Measurements from ENCODE around the gene HIF3A.
A peak's percentile ranks its signal among the peaks of the same experiment; 100 is the strongest.

Gene HIF3A

DNA sequence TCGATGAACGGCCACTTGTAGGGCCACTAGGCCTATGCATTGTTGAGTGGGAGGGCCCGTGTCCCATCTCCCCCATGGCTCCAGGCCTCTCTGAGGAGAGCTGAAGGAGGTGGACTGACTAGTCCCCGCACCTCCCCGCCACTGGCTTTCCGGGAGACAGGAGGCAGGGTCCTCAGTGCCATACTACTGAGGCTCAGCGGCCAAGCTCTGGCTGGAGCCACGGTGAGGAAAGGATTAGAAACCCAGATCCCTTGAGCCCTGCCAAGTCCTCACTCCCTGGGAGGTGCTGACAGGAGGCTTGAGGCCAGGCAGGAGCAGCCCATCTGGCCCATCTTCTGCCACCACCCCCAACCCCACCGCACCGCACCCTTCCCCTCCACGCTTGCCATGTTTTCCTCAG lies 87.6 kb downstream of the HIF3A start:
- no peak for DNase-seq (ENCODE audit: low spot score)

DNA sequence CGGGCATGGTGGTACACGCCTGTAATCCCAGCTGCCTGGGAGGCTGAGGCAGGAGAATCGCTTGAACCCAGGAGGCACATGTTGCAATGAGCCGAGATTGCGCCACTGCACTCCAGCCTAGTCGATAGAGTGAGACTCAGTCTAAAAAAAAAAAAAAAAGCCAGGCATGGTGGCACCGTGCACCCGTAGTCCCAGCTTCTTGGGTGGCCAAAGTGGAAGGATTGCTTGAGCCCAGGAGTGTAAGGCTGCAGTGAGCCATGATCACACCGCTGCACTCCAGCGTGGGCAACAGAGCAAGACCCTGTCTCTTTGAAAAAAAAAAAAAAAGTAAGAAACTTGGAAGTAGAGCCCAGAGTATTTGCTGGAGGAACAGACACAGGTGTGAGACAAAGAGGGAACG lies 88.8 kb downstream of the HIF3A start:
- no peak for DNase-seq (ENCODE audit: low spot score)

DNA sequence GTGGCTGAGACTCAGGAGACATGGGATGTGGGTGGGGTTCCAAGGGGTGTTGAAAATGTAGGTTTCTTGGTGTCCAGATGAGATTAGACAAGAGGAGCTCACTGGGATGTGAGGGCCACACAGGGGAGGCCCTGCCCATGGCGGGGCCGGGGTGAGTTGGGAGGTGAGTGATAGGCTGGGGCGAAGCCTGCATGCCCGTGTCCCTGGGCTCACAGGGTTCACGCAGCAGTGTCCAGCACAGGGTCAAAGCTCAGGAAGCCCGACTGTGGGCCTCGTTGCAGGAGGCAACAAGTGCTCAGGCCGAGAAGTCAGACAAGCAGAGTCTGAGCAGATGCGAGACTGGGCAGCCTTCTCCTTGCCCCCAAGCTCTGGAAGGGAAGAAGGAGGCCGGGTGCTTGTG lies 89.3 kb downstream of the HIF3A start:
- no peak for DNase-seq (ENCODE audit: low spot score)

DNA sequence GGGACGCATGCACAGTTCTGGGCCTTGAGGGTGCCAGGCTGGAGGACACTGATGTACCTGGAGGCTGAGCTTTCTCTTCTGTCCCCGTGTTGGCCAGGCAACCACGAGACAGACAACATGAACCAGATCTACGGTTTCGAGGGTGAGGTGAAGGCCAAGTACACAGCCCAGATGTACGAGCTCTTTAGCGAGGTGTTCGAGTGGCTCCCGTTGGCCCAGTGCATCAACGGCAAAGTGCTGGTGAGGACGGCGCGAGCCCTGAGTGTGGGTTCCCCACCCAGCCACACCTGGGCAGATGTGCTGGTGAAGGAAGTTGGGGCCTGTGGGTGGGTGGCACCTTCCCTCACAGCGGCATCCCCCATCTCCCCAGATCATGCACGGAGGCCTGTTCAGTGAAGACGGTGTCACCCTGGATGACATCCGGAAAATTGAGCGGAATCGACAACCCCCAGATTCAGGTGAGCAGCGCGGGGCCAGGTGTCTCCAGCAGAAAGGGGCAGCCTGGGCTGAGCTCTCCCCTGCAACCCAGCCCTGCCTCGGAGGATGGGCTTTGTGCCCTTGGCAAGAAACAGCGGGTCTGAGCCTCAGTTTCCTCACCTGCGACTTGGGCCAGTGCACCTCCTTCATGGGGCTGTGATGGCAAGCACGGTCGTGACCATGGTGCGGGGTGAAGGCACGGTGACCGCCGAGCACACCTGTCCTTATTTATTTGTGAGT lies 90.3 kb downstream of the HIF3A start:
- no peak for DNase-seq (ENCODE audit: low spot score)

DNA sequence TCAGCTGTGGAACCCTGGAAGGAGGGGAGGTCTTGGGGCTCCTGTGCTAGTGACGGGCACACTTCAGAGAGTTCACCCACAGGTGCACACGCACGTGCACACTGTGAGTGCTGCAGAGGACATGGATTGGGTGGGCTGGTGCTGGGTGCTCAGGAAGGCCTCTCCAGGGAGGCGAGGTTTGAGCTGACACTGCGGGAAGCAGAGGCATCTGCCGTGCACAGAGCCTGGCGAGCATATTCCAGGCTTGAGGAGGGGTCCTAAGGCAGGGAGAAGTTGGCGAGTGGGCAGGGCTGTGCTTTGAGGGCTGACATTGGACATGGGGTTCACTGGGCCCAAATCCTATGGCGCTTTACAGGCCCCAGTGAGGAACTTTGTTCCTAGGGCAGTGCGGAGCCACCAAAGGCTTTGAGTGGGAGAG lies 90.9 kb downstream of the HIF3A start:
- DNase-seq (ENCODE audit: low spot score) = no peak

DNA sequence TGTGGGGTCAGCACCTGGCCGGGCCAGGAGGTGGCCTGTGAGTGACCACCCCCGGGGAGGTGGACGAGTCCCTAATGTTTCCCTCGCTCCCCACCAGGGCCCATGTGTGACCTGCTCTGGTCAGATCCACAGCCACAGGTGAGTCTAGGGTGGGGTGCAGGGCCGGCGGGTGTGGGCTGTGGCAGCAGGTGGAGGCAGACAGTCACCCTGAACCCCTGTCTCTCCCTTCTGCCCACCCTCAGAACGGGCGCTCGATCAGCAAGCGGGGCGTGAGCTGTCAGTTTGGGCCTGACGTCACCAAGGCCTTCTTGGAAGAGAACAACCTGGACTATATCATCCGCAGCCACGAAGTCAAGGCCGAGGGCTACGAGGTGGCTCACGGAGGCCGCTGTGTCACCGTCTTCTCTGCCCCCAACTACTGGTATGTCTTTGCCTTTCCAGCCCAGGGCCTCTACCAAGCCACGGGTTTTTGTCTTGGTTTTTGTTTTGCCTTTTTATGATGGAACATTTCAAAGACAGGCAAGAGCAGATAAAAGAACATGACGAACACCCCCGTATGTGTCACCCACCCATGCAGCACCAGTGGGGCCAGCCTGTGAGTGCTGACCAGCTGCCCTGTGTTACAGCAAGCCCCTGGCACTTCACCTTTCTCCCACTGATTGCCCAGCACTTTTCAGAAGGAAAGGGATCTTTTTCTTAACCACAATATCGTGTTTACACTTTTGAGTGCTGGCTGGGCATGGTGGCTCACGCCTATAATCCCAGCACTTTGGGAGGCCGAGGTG lies 91.7 kb downstream of the HIF3A start:
- no peak for DNase-seq (ENCODE audit: low spot score)

DNA sequence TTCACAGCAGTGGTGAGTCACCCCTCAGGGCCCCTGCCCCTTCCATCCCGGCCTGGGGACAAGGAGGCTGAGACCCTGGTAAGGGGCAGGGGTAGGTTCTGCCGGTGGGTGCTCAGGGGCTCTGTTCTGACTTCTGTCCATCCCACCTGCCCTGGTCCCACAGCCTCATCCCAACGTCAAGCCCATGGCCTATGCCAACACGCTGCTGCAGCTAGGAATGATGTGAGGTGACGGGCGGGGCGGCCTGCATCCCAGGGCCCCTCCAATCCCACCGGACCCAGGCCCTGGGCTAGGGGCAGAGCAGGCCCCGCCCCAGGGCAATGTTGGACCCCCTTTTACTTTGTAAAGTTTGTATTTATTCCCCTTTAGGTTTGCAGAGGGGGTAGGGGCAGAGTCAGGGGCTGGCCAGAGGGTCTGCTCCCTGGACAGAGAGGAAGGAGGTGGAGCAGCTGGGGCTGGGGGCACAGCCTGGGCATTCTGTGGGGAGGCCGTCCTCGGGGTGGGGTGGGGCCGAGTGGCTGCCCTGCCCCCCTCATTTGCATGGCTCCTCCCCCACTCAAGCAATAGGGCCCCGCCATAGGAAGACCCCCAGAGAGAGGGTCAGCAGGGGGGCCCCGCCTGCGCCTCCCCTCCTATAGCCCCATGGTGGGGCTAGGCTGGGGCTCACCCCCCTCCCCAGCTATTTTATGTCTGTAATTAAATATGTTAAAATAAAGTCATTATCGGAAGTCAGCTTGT lies 93.4 kb downstream of the HIF3A start:
- DNase-seq (ENCODE audit: low spot score) = no peak

DNA sequence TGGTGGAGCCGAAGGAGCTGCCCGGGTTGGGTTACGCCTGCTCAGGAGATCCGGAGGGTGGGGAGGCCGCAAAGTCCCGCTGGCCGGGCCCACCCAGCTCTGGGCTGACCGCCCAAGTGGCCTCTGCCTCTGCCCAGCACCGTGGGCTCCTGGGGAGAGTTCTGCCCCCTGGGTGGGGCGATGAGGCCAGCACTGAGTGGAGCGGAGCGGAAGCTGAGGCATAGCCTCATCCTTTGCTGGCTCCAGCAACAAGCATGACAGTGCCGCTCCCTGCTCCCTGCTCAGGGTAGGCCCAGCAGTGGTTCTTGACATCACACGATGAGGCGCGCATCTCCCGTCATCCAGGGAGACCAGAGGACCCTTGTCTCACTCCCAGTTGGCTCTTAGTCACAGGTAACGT lies 94.0 kb downstream of the HIF3A start:
- DNase-seq (ENCODE audit: low spot score) = no peak

DNA sequence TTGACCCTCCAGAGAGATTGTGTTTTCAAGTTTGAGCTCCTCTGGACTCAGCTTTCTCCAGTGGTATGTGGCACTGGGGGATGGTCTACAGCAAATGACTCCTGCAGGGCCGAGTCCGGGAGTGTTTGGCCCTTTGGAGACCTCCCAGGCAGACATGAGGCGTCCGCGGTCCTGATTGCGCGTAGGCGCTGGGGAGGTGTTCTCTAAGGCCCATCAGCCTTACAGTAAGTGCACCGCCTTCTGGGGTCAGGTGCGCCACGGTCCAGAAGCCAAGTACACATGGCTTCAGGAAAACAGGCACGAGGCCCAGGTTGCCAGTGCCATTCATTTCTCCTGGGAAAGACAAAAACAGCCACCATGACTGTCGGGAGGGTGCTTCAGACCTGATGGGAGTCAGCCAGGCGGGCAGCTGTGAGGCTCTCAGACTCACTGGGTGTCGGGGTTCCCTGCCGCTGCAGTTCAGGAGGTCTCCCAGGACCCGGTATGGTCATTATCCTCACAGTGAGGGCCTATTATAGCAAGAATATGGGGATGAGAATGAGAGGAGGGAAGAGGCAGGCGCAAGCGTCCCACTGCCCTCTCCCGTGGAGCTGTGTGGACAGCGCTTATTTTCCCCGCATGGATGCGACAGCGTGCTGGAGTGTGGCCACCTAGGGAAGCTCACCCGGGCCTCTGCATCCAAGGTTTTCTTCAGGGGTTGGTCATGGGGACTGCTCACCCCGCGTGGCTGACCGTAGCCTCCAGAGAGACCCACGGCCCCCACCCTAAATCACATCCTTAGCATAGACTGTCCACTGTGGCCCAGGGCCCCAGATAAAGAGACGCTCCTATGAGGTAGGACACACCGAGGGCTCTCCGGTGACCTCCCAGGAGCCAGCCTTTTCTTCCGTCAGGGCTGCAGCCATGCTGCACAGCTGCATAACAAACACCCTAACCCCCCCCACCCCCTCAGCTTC lies 94.7 kb downstream of the HIF3A start:
- DNase-seq (ENCODE audit: low spot score) = no peak

DNA sequence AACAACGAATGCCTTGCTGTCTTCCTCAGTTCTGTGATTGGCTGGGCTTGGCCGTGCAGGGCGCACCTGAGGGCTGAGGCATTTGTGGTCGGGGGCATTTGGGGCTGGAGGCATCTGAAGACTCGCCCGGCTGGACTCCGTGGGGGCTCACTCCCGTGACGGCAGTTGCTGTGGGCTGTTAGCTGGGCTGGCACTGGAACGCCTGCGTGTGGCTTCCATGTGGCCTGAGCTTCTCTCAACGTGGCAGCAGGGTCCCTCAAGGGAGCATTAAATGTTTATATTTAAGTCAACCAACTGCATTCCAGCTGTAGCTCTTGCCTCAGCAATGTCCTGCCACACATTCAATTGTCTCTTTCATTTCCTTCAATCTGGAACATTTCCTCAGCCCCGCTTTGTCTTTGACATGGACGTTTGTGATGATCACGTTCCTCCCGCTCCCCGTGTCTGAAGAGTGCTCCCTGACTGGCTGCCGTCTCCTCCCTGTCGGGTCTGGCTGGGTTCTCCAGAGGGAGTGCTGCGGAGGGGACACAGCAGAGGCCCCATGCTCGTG lies 95.5 kb downstream of the HIF3A start:
- DNase-seq (ENCODE audit: low spot score) = peak; percentile 57

DNA sequence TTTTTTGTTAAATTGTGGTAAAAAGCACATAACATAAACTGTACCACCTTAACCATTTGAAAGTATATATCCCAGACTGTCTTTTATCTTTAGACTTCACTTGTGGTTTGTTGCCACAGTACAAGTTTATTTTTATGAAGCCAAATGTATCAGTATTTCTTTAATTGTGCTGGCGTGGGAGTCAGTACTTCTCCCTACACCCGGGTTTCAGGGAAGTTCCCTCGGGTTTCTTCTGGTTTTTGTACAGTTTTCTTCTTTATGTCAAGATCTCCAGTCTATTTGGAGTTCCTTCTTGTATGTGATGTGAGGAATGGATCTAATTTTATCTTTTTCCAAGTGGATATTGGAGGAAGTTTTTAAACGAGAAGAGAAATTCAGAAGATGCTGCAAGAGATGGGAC lies 96.0 kb downstream of the HIF3A start:
- DNase-seq (ENCODE audit: low spot score) = no peak

Measured in pons (tissue), 1 donor.